A549 (cell line): ENCODE results near the gene PDXP.

Experiments
- BHLHE40 ChIP-seq: IDR thresholded peaks from 2 replicates; pipeline ENCODE4 v1.6.1; 2012; ENCODE audit warnings: low read depth, low read length, inconsistent platforms
- CTCF ChIP-seq: fragments of >200 bp; sonication (Bioruptor Twin); formaldehyde crosslinking; IDR thresholded peaks from 3 replicates; pipeline ENCODE4 v1.5.1; 2016
- EHMT2 ChIP-seq: fragments of 200-600 bp; sonication (generic); IDR thresholded peaks from 2 replicates; pipeline ENCODE4 v1.6.1; 2016; ENCODE audit warnings: antibody characterized with exemption, low read depth, mild to moderate bottlenecking, moderate library complexity
- ESRRA ChIP-seq: fragments of 150-350 bp; IDR thresholded peaks from 2 replicates; pipeline ENCODE4 v1.6.1; 2014; ENCODE audit warnings: mild to moderate bottlenecking, low read length, borderline replicate concordance
- JUN ChIP-seq, 2 experiments: fragments of >200 bp; sonication (Bioruptor Twin); formaldehyde crosslinking; IDR thresholded peaks; 2 replicates in 1 of 2; 3 replicates in 1 of 2; pipeline ENCODE4 v1.6.1; 2016 to 2017
- JUNB ChIP-seq: fragments of >200 bp; sonication (Bioruptor Twin); formaldehyde crosslinking; IDR thresholded peaks from 2 replicates; pipeline ENCODE4 v1.6.1; 2016
- MAZ ChIP-seq: fragments of 150-350 bp; IDR thresholded peaks from 2 replicates; pipeline ENCODE4 v1.6.1; 2014; ENCODE audit warnings: antibody characterized with exemption, low read depth, low read length, borderline replicate concordance
- PBX3 ChIP-seq: IDR thresholded peaks from 2 replicates; pipeline ENCODE4 v1.6.1; 2012
- PHF8 ChIP-seq: fragments of 200-600 bp; sonication (generic); IDR thresholded peaks from 2 replicates; pipeline ENCODE4 v1.6.1; 2016; ENCODE audit warnings: low read depth, mild to moderate bottlenecking, antibody characterized with exemption, moderate library complexity, borderline replicate concordance
- POLR2A ChIP-seq: IDR thresholded peaks from 2 replicates; pipeline ENCODE4 v1.6.1; 2012; ENCODE audit warnings: mild to moderate bottlenecking, low read length
- POLR2AphosphoS2 ChIP-seq: conservative IDR thresholded peaks from 2 replicates; pipeline ENCODE4 v1.6.1; 2012; ENCODE audit warnings: low read length, improper control_type of control experiment, inconsistent platforms
- REST ChIP-seq: fragments of 200-600 bp; sonication (generic); IDR thresholded peaks from 2 replicates; pipeline ENCODE4 v1.6.1; 2016; ENCODE audit warnings: antibody characterized with exemption, mild to moderate bottlenecking, moderate library complexity
- ZSCAN20 ChIP-seq: fragments of 250-450 bp; sonication (Bioruptor Pico); IDR thresholded peaks from 2 replicates; pipeline ENCODE4 v1.8.0; 2022; ENCODE audit warnings: mild to moderate bottlenecking, moderate library complexity

GRCh38 chr22:37661160-37661924, 2.8 kb downstream of the PDXP start:
- TF ChIP-seq ESRRA (no peak), JUN (IDR thresholded peaks at IDR 0.05) (no peak), POLR2AphosphoS2 (no peak), BHLHE40 (no peak), POLR2A (no peak), PHF8 (no peak), CTCF (no peak), EHMT2 (no peak), MAZ (no peak), REST (no peak), ZSCAN20 (CRISPR knock-in tag) (no peak), JUNB (no peak), PBX3 (no peak)
